K562 (cell line): ENCODE results near the gene WDR13. TPM values are rescaled to one million over a fixed set of nuclear protein-coding genes. Genes with fewer than 3 reads are reported as not detected.

ENCODE experiments used
- ATAC-seq: fragments of 200-7000 bp; cut with Tn5 transposase; 3 replicates; pipeline ENCODE4 v1.9.1; 2020; ENCODE audit warnings: moderate library complexity
- BruUV-seq: library from RNA; stranded (reverse); fragments of 400-500 nt; replicated peaks from 2 replicates; lab custom pipeline; 2021; lab: Mats Ljungman, UMichigan
- CTCF ChIA-PET: fragments of 300-600 bp; formaldehyde crosslinking; extraction: SDS; loops from one replicate; lab custom pipeline; 2021; ENCODE audit warnings: low intra/inter-chr PET ratio; lab: Yijun Ruan, JAX
- POLR2A ChIA-PET: fragments of 300-600, 350-650 bp; sonication (Branson Sonifier 250); formaldehyde crosslinking; extraction: SDS; loops from one replicate; lab custom pipeline; 2021; ENCODE audit warnings: antibody characterized with exemption, inconsistent platforms; lab: Yijun Ruan, JAX
- DNase-seq, 4 experiments: peaks; one replicate each; pipeline versions ENCODE4 v3.0.0 to v3.0.0-alpha.2; 2011 to 2018; ENCODE audit warnings: low spot score in 3 of 4, mixed read lengths in 3 of 4; ENCODE audit errors: extremely low read depth in 1 of 4
- FAIRE-seq: peaks from 2 replicates; lab custom pipeline; 2011; peaks lifted over from hg19 to GRCh38; lab: Jason Lieb, UNC
- H2AFZ ChIP-seq: 2 replicates; pipeline ENCODE4 v1.6.0; 2011; ENCODE audit warnings: low read depth, low read length, control low read depth, inconsistent platforms
- H3K27ac ChIP-seq: fragments of 200-600 bp; 3 replicates; pipeline ENCODE4 v1.8.0; 2011; ENCODE audit warnings: low read depth, mild to moderate bottlenecking, control low read depth, inconsistent platforms, low read length, moderate library complexity, mixed read lengths; ENCODE audit errors: extremely low read depth
- H3K27me3 ChIP-seq, 2 experiments: fragments of 300-600 bp in 1 of 2; 2 replicates in 1 of 2; 3 replicates in 1 of 2; pipeline versions ENCODE4 v1.6.0 to v1.8.0; 2011; ENCODE audit warnings: inconsistent platforms in 2 of 2, low read length in 2 of 2, mild to moderate bottlenecking in 1 of 2, mixed read lengths in 1 of 2, moderate library complexity in 1 of 2; ENCODE audit not compliant: control insufficient read depth in 2 of 2, insufficient read depth in 2 of 2
- H3K36me3 ChIP-seq: fragments of 300-600 bp; 3 replicates; pipeline ENCODE4 v1.8.0; 2011; ENCODE audit warnings: mild to moderate bottlenecking, low read length, inconsistent platforms; ENCODE audit not compliant: control insufficient read depth, insufficient read depth
- H3K4me1 ChIP-seq, 2 experiments: fragments of 200-600 bp in 1 of 2; replicated peaks in 1 of 2; 2 replicates in 1 of 2; 3 replicates in 1 of 2; pipeline versions ENCODE4 v1.5.1 to v1.8.0; 2011; ENCODE audit warnings: inconsistent platforms in 2 of 2, low read length in 2 of 2, mild to moderate bottlenecking in 1 of 2, mixed read lengths in 1 of 2, moderate library complexity in 1 of 2; ENCODE audit not compliant: control insufficient read depth in 2 of 2, insufficient read depth in 2 of 2
- H3K4me2 ChIP-seq: 2 replicates; pipeline ENCODE4 v1.6.1; 2011; ENCODE audit warnings: low read length, control low read depth, inconsistent platforms, mixed read lengths; ENCODE audit not compliant: insufficient read depth
- H3K4me3 ChIP-seq: fragments of 200-600 bp; sonication (generic), shearing (Covaris generic); 2 replicates; pipeline ENCODE4 v1.5.1; 2016; ENCODE audit warnings: control low read depth, inconsistent platforms
- H3K79me2 ChIP-seq: fragments of 200-600 bp; 3 replicates; pipeline ENCODE4 v1.8.0; 2011; ENCODE audit warnings: low read length, inconsistent platforms; ENCODE audit not compliant: control insufficient read depth, insufficient read depth
- H3K9ac ChIP-seq, 2 experiments: 2 replicates each; pipeline versions ENCODE4 v1.6.0 to v1.6.1; 2011; ENCODE audit warnings: low read depth in 2 of 2, low read length in 2 of 2, control low read depth in 1 of 2, inconsistent platforms in 1 of 2, mild to moderate bottlenecking in 1 of 2, mixed read lengths in 1 of 2; ENCODE audit not compliant: insufficient read depth in 1 of 2
- H3K9me1 ChIP-seq: one replicate; pipeline ENCODE4 v1.6.0; 2011; ENCODE audit warnings: inconsistent platforms, mild to moderate bottlenecking, low read length, moderate library complexity; ENCODE audit not compliant: control insufficient read depth, insufficient read depth
- H3K9me3 ChIP-seq: replicated peaks from 2 replicates; pipeline ENCODE4 v1.5.1; 2011; ENCODE audit warnings: low read depth, low read length, inconsistent platforms; ENCODE audit not compliant: control insufficient read depth, insufficient read depth
- H4K20me1 ChIP-seq: replicated peaks from 2 replicates; pipeline ENCODE4 v1.6.1; 2011; ENCODE audit warnings: low read length, inconsistent platforms, mixed read lengths; ENCODE audit not compliant: control insufficient read depth, insufficient read depth
- ADNP ChIP-seq: fragments of 200-800 bp; sonication (Bioruptor generic); IDR thresholded peaks from 2 replicates; pipeline ENCODE4 v1.6.1; 2016; ENCODE audit warnings: missing genetic modification characterization, missing compliant biosample characterization
- DDX20 ChIP-seq: fragments of 450-650 bp; IDR thresholded peaks from 2 replicates; pipeline ENCODE4 v1.6.1; 2016; ENCODE audit warnings: missing genetic modification characterization, low read depth, mild to moderate bottlenecking, missing compliant biosample characterization, moderate library complexity
- ILF3 ChIP-seq: fragments of 450-650 bp; IDR thresholded peaks from 2 replicates; pipeline ENCODE4 v1.6.1; 2018; ENCODE audit warnings: antibody characterized with exemption, mild to moderate bottlenecking, moderate library complexity, borderline replicate concordance
- JUND ChIP-seq, 2 experiments: IDR thresholded peaks; 2 replicates in 1 of 2; 3 replicates in 1 of 2; pipeline ENCODE4 v1.6.1; 2011; ENCODE audit warnings: borderline replicate concordance in 2 of 2, low read depth in 2 of 2, low read length in 2 of 2, improper control_type of control experiment in 1 of 2, missing biosample characterization in 1 of 2, missing genetic modification characterization in 1 of 2, missing genetic modification reagents in 1 of 2
- KDM2B ChIP-seq: fragments of 250-450 bp; sonication (Bioruptor Pico); IDR thresholded peaks from 2 replicates; pipeline ENCODE4 v1.8.0; 2021; ENCODE audit warnings: mild to moderate bottlenecking, moderate library complexity
- NFE2L1 ChIP-seq: fragments of 450-650 bp; IDR thresholded peaks from 2 replicates; pipeline ENCODE4 v1.6.1; 2016; ENCODE audit warnings: missing genetic modification characterization, low read depth, mild to moderate bottlenecking, missing compliant biosample characterization, moderate library complexity, borderline replicate concordance
- SIN3A ChIP-seq, 2 experiments: fragments of 150-350 bp in 1 of 2; IDR thresholded peaks; 2 replicates each; pipeline ENCODE4 v1.6.1; 2011 to 2016; ENCODE audit warnings: borderline replicate concordance in 2 of 2, low read depth in 2 of 2, low read length in 2 of 2, mild to moderate bottlenecking in 2 of 2, moderate library complexity in 2 of 2; ENCODE audit not compliant: control insufficient read depth in 1 of 2
- SMAD1 ChIP-seq: fragments of 150-350 bp; IDR thresholded peaks from 2 replicates; pipeline ENCODE4 v1.6.1; 2014; ENCODE audit warnings: low read length, low read depth; ENCODE audit not compliant: partially characterized antibody
- TGIF2 ChIP-seq: sonication (generic); formaldehyde crosslinking; IDR thresholded peaks from 2 replicates; pipeline ENCODE4 v1.8.1; 2022; ENCODE audit warnings: mild to moderate bottlenecking, missing genetic modification reagents, moderate library complexity
- ZBTB1 ChIP-seq: sonication (generic); formaldehyde crosslinking; IDR thresholded peaks from 2 replicates; pipeline ENCODE4 v1.8.1; 2023; ENCODE audit warnings: missing genetic modification reagents, low read depth, mild to moderate bottlenecking, borderline replicate concordance
- ZNF12 ChIP-seq: sonication (generic); formaldehyde crosslinking; IDR thresholded peaks from 2 replicates; pipeline ENCODE4 v1.4.0; 2020; ENCODE audit warnings: mild to moderate bottlenecking, missing genetic modification reagents
- ZNF217 ChIP-seq: sonication (generic); formaldehyde crosslinking; IDR thresholded peaks from 2 replicates; pipeline ENCODE4 v1.8.0; 2022; ENCODE audit warnings: mild to moderate bottlenecking, missing genetic modification reagents
- ZNF444 ChIP-seq: fragments of 250-450 bp; sonication (Bioruptor Pico); IDR thresholded peaks from 2 replicates; pipeline ENCODE4 v1.4.0; 2020; ENCODE audit warnings: mild to moderate bottlenecking, moderate library complexity
- ZNF586 ChIP-seq: fragments of 450-650 bp; formaldehyde crosslinking; conservative IDR thresholded peaks from 2 replicates; pipeline ENCODE4 v1.4.0; 2020; ENCODE audit warnings: mild to moderate bottlenecking, moderate library complexity
- ZNF717 ChIP-seq: fragments of 250-450 bp; sonication (Bioruptor Pico); IDR thresholded peaks from 2 replicates; pipeline ENCODE4 v1.5.0; 2021
- ZNF764 ChIP-seq: fragments of 250-450 bp; sonication (Bioruptor Pico); IDR thresholded peaks from 2 replicates; pipeline ENCODE4 v1.4.0; 2020; ENCODE audit warnings: low read depth, mild to moderate bottlenecking, moderate library complexity
- WGBS: fragments of 100-300 bp; shearing (Covaris generic); methylation state at CpG from one replicate; pipeline ENCODE4 v1.1.6; 2016; ENCODE audit warnings: low coverage, mixed read lengths; ENCODE audit not compliant: insufficient coverage; ENCODE audit errors: missing lambda C conversion rate; 5-methylcytosine and 5-hydroxymethylcytosine counted together
- in situ Hi-C: fragments of 300-500 bp; cut with MboI; formaldehyde crosslinking; loops from 4 replicates; pipeline ENCODE4 v1.15.0; 2018; ENCODE audit warnings: inconsistent platforms, mixed read lengths
- intact Hi-C: fragments of 100-400 bp; cut with micrococcal nuclease; formaldehyde crosslinking; loops from 2 replicates; pipeline ENCODE4 v1.14.2; 2022
- polyA plus RNA-seq, 8 experiments: library from polyadenylated mRNA; depleted of rRNA in 4 of 8; stranded (reverse) in 5 of 8; unstranded in 3 of 8; fragments of >200 nt; fragmentation: Nextera tagmentation in 2 of 8; fragmentation: Illumina TruSeq in 1 of 8; extraction: Ambion mirVana in 2 of 8; extraction: Trizol in 1 of 8; gene quantifications; 2 replicates each; pipeline versions ENCODE4 v1.2.1 to v1.2.3, GENCODE V29; 2011 to 2014; ENCODE audit warnings: inconsistent platforms in 1 of 8, missing spikeins in 1 of 8
- total RNA-seq, 7 experiments: library from RNA; depleted of rRNA in 6 of 7; stranded (reverse); fragments of >200 nt in 6 of 7; fragmentation: Illumina TruSeq in 2 of 7; extraction: Trizol in 2 of 7; gene quantifications; 2 replicates each; pipeline versions ENCODE4 v1.2.1 to v1.2.3, GENCODE V29; 2011 to 2021; ENCODE audit warnings: low replicate concordance in 1 of 7
- TF ChIP-seq, protein P1 (sequence below): fragments of 450-650 bp; IDR thresholded peaks from 2 replicates; pipeline ENCODE4 v1.6.1; 2016; ENCODE audit warnings: mild to moderate bottlenecking
- TF ChIP-seq, protein P2 (sequence below): fragments of 250-450 bp; sonication (Bioruptor Pico); IDR thresholded peaks from 2 replicates; pipeline ENCODE4 v1.4.0; 2020; ENCODE audit warnings: borderline replicate concordance

WDR13 gene
- total and polyA plus RNA-seq, 9 of the 15 experiments (the other 6 are each of a cell fraction or from before 2014, with no cell fraction given), result 7.4 to 70.5 (median 31.4) TPM

DNA sequence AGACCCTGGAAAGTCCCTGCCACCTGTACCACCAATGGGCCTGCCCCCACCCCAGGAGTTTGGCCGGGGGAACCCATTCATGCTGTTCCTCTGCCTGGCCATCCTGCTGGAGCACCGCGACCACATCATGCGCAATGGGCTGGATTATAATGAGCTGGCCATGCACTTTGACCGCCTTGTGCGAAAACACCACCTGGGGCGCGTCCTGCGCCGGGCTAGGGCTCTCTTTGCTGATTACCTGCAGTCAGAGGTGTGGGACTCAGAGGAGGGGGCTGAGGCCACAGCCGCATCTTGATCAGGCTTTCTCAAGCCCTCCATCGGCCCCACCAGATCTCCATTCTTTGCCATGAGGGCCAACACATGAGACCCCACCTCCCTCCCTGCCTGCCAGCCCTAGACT lies 36.6 kb upstream of the WDR13 start (continued):
- no peak for TF ChIP-seq TGIF2
- no peak for TF ChIP-seq ZBTB1 (CRISPR knock-in tag)

DNA sequence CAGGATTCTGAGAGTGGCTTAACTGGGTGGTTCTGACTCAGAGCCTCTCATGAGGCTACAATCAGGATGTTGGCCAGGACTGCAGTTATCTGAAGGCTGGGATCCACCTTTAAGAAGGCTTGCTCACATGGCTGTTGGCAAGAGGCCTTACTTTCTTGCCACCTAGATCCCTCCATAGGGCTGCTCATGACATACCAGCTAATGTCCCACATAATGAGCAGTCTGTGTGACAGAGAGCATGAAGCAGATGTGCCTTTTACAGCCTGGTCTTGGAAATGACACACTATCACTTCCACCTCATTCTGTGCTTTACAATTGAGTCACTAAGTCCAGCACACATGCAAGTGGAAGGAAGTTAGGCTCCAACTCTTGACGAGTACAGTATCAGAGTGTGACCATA lies 27.3 kb upstream of the WDR13 start:
- CTCF ChIA-PET, result no interaction called here
- H2AFZ ChIP-seq, result no peak overlapping the region
- no peak overlapping the region for H3K4me3 ChIP-seq
- FAIRE-seq (no peak), ATAC-seq (no peak), DNase-seq (no peak)
- 33% methylated on average over 1 of the region's 1 CpG for WGBS
- H3K79me2 ChIP-seq, result peaks cover 7% of the 10 kb centered on the region
- intact Hi-C loops, result loop anchor here (10.0 kb wide), 1 partner anchor 45 kb away; the partner anchor contains the start of gene EBP
- no peaks in the 10 kb centered on the region for H3K27me3 ChIP-seq
- H3K4me1 ChIP-seq, result peaks cover 0 to 3% of the 10 kb centered on the region in 2 experiments; a peak in 3 of 5 replicates
- no TSS peak for BruUV-seq
- no peak overlapping the region for H3K9ac ChIP-seq
- in situ Hi-C loops, result no loop called here
- H3K4me2 ChIP-seq, result no peak overlapping the region
- peaks cover under 1% of the 10 kb centered on the region; the same call in 1 of the 2 replicates for H4K20me1 ChIP-seq
- H3K9me3 ChIP-seq, result no peaks in the 10 kb centered on the region
- H3K9me1 ChIP-seq, result no peaks in the 10 kb centered on the region
- peaks cover 1% of the 10 kb centered on the region; the same call in 2 of the 3 replicates for H3K36me3 ChIP-seq
- POLR2A ChIA-PET, result no interaction called here
- H3K27ac ChIP-seq, result no peak overlapping the region; the same call in 2 of the 3 replicates
- TF ChIP-seq, protein P1, sequence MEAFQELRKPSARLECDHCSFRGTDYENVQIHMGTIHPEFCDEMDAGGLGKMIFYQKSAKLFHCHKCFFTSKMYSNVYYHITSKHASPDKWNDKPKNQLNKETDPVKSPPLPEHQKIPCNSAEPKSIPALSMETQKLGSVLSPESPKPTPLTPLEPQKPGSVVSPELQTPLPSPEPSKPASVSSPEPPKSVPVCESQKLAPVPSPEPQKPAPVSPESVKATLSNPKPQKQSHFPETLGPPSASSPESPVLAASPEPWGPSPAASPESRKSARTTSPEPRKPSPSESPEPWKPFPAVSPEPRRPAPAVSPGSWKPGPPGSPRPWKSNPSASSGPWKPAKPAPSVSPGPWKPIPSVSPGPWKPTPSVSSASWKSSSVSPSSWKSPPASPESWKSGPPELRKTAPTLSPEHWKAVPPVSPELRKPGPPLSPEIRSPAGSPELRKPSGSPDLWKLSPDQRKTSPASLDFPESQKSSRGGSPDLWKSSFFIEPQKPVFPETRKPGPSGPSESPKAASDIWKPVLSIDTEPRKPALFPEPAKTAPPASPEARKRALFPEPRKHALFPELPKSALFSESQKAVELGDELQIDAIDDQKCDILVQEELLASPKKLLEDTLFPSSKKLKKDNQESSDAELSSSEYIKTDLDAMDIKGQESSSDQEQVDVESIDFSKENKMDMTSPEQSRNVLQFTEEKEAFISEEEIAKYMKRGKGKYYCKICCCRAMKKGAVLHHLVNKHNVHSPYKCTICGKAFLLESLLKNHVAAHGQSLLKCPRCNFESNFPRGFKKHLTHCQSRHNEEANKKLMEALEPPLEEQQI, result no peak
- TF ChIP-seq ZNF764 (CRISPR knock-in tag) (no peak), ZNF717 (no peak), SIN3A (IDR thresholded peaks at IDR 0.05; ENCODE audit: borderline replicate concordance in 2 of 2, control insufficient read depth in 1 of 2, low read depth in 2 of 2, low read length in 2 of 2) (no peak), ZNF586 (no peak), ADNP (tag) (no peak), ZNF217 (CRISPR knock-in tag) (no peak), ZNF444 (CRISPR knock-in tag) (no peak), ILF3 (no peak), NFE2L1 (tag) (no peak), JUND (IDR thresholded peaks at IDR 0.05; ENCODE audit: borderline replicate concordance, low read depth, low read length) (no peak), JUND (tag; IDR thresholded peaks at IDR 0.05; ENCODE audit: borderline replicate concordance, low read depth, low read length) (no peak), ZNF12 (no peak), DDX20 (tag) (no peak), SMAD1 (no peak), KDM2B (CRISPR knock-in tag) (no peak)
- TF ChIP-seq, protein P2, sequence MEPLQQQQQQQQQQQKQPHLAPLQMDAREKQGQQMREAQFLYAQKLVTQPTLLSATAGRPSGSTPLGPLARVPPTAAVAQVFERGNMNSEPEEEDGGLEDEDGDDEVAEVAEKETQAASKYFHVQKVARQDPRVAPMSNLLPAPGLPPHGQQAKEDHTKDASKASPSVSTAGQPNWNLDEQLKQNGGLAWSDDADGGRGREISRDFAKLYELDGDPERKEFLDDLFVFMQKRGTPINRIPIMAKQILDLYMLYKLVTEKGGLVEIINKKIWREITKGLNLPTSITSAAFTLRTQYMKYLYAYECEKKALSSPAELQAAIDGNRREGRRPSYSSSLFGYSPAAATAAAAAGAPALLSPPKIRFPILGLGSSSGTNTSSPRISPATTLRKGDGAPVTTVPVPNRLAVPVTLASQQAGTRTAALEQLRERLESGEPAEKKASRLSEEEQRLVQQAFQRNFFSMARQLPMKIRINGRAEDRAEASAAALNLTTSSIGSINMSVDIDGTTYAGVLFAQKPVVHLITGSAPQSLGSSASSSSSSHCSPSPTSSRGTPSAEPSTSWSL (CRISPR knock-in tag), result no peak
